GM21367 (cell line): ENCODE data around the gene YPEL5.

Experiments used
- ATAC-seq: cut with Tn5 transposase; IDR thresholded peaks from one replicate; pipeline ENCODE4 v1.9.1; 2021; ENCODE audit not compliant: unreplicated experiment

The YPEL5 gene

DNA sequence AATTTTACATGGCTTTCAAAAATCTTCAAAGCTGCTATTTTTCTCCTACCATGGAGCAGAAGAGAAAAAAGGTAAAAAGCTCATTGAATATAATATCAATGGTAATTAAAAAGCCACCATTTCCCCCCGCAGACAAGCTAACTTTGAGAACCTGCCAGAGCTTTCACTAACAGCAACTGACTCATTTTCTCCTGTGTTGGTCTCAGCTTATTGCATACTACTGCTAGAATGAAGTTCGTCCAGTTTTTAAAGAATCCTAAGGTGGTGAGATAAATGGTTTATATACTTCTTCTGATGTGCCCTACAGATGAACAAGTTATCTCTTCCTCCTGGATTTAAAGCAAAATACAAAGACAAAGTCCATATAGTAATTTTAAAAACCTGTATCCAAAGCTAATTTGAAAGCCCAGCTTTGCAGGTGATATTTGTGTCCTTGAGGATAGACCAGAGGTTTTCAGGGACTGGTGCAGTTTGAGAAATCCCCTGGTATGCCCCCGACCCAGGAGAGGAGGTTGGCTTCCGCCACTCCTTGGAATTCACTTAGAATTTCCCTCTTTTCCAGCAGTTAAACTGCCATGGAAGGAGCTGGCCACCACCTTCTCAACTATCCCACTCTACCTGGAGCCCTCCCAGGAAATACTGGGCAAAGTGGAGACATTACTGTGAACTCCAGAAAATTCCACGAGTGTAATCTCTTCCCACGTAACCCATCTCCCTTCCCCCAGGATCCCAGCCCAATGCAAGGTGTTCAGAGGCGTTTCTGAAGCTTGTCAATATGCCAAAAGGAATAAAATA is 17.5 kb downstream of the YPEL5 start:
- no peak for ATAC-seq

- peak; percentile 91 for ATAC-seq
Measured at GRCh38 chr2:30165050-30165520, 18.3 kb downstream of the YPEL5 start.

GRCh38 chr2:30165617-30166016 is 18.8 kb downstream of the YPEL5 start:
- ATAC-seq = no peak

- no peak for ATAC-seq
Measured at GRCh38 chr2:30172627-30173026, 25.8 kb downstream of the YPEL5 start.

GRCh38 chr2:30177440-30177839 is 30.6 kb downstream of the YPEL5 start:
- no peak for ATAC-seq

GRCh38 chr2:30177956-30178355 is 31.1 kb downstream of the YPEL5 start:
- ATAC-seq = no peak

- no peak for ATAC-seq
Measured at GRCh38 chr2:30178618-30179434, 32.0 kb downstream of the YPEL5 start.

GRCh38 chr2:30179536-30179935 is 32.7 kb downstream of the YPEL5 start:
- no peak for ATAC-seq

DNA sequence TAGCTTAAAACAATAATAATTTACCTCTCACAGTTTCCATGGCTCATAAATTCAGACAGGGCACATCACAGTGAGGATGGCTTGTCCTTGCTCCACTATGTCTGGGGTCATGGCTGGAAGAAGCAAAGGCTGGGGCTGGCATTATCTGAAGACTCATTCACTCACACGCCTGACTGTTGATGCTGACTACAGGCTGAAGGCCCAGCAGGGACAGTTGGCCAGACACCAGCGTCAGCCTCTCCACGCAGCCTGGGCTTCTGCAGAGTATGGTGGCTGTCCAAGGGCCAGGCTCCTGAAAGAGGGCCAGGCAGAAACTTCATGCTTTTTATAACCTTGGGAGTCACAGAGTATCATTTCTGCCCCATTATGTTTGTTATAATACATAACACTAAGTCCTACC is 33.4 kb downstream of the YPEL5 start:
- ATAC-seq = no peak

GRCh38 chr2:30181176-30181575 is 34.4 kb downstream of the YPEL5 start:
- ATAC-seq = no peak

GRCh38 chr2:30184035-30184434 is 37.2 kb downstream of the YPEL5 start:
- no peak for ATAC-seq

GRCh38 chr2:30185178-30185577 is 38.4 kb downstream of the YPEL5 start:
- no peak for ATAC-seq

- no peak for ATAC-seq
Measured at GRCh38 chr2:30188292-30188691, 41.5 kb downstream of the YPEL5 start.

- no peak for ATAC-seq
Measured at GRCh38 chr2:30190637-30191036, 43.8 kb downstream of the YPEL5 start.

DNA sequence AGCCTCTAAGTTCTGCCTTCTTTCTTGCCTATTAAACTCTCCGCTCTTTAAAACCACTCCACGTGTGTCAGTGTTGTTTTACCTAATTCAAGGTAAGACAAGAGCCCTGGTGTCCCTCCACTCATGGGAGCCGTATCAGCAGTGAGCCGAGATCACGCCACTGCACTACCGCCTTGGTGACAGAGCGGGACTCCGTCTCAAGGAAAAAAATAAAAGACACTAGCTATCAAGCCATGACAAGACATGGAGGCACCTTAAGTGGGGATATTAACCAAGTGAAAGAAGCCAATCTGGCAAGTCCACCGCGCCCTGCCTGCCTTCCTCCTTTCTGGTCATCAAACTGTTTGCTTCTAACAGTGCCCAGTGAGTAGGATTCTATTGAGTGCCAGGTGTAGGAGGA is 44.3 kb downstream of the YPEL5 start:
- ATAC-seq = no peak

DNA sequence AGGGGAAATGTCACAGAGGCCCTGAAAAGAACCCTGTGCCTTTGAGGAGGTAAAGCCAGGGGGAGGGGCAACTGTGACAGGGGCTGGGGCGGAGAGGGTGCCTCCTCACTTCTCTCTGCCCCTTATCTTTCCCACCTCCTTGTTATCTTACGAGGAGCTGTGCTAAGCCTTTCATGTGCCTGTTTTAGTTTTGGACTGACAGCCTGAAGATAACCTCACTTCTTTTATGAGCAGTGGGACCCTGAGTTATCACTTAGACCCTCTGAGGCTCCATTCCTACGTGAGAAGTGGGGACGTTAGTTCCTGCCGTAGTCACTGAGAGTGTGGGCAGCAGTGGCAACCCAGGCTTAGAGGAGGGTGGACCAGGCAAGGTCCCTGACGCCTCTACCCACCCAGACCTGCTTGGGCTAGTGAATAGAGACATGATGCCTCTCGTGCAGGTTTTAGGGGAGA is 45.0 kb downstream of the YPEL5 start:
- ATAC-seq = no peak

DNA sequence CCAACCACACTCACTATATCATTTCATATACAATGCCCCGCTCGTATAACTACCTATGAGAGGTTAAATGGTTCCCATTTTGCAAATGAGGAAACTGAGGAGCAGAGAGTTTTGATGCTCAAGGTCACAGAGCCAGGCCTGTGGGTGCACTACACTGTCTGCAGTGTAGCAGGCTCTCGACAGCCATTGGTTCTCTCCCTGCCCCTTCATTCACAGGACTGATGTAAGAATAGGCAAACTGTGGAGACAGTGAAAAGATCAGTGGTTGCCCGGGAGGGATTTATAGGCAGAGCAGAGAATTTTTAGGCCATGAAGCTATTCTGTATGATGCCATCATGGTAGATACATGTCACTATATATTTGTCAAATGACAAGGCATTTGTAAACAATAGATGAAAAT is 45.5 kb downstream of the YPEL5 start:
- no peak for ATAC-seq

- no peak for ATAC-seq
Measured at GRCh38 chr2:30193104-30193681, 46.4 kb downstream of the YPEL5 start.

- no peak for ATAC-seq
Measured at GRCh38 chr2:30194421-30194820, 47.6 kb downstream of the YPEL5 start.

DNA sequence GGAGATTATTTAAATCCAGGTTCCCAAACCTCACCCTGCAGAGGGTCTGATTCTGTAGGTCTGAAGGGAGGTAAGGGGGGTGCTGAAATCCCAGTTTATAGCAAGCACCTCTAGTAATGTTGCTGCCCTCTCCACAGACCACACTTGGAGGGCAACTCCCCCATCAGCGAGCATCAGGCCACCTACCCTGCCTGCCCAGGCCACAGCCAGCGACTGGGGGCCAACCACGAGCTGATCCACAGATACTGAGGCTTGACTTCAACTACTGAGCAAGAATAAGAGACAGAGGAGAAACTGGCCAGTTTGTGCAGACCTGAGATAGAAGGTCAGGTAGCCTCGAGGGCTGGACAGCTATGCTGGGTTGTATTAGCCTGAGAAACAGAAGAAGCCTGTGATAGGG is 48.2 kb downstream of the YPEL5 start:
- no peak for ATAC-seq

GRCh38 chr2:30197570-30198192 is 50.9 kb downstream of the YPEL5 start:
- no peak for ATAC-seq
